GDM1 (cell line): ENCODE results near the gene MCM8.

ENCODE experiments used
- DNase-seq: peaks from one replicate; lab custom pipeline; 2025; lab: John Stamatoyannopoulos, UW

The MCM8 gene

GRCh38 chr20:5950271-5951031 is at the start of gene MCM8, which contains the start of gene TRMT6:
TSS of gene MCM8 (plus strand) at chr20:5950652. CDS start at chr20:5952016, 1,364 bp downstream.
TSS of gene TRMT6 (minus strand) at chr20:5950533. CDS start at chr20:5950405, 128 bp downstream.
- peak; percentile 97 for DNase-seq

- DNase-seq: no peak
These were observed 49.5 kb upstream of the MCM8 start for GRCh38 chr20:5900908-5901307.

GRCh38 chr20:5908981-5909380 is 41.5 kb upstream of the MCM8 start:
- no peak for DNase-seq

- DNase-seq: no peak
These were observed 40.3 kb upstream of the MCM8 start for GRCh38 chr20:5910186-5910585.

GRCh38 chr20:5913166-5913565 is 37.3 kb upstream of the MCM8 start:
- no peak for DNase-seq

- DNase-seq: no peak
These were observed 35.6 kb upstream of the MCM8 start for GRCh38 chr20:5914859-5915258.

GRCh38 chr20:5918856-5919625 is 31.4 kb upstream of the MCM8 start:
- no peak for DNase-seq

GRCh38 chr20:5919626-5920544 is 30.6 kb upstream of the MCM8 start:
- DNase-seq: no peak

- DNase-seq: no peak
These were observed 29.9 kb upstream of the MCM8 start for GRCh38 chr20:5920581-5920980.

GRCh38 chr20:5923493-5923892 is 27.0 kb upstream of the MCM8 start:
- peak; percentile 6 for DNase-seq

- no peak for DNase-seq
These were observed 24.9 kb upstream of the MCM8 start for GRCh38 chr20:5925551-5925950.

- DNase-seq: no peak
These were observed 22.5 kb upstream of the MCM8 start for GRCh38 chr20:5927749-5928462.

GRCh38 chr20:5928836-5929715 is 21.4 kb upstream of the MCM8 start:
- no peak for DNase-seq

GRCh38 chr20:5931411-5931810 is 19.0 kb upstream of the MCM8 start:
- DNase-seq: no peak

GRCh38 chr20:5932796-5933195 is 17.7 kb upstream of the MCM8 start:
- DNase-seq: no peak

GRCh38 chr20:5933802-5934436 is 16.5 kb upstream of the MCM8 start:
- peak; percentile 37 for DNase-seq

GRCh38 chr20:5935384-5935783 is 15.1 kb upstream of the MCM8 start:
- no peak for DNase-seq

GRCh38 chr20:5936238-5936637 is 14.2 kb upstream of the MCM8 start:
- DNase-seq: no peak

- no peak for DNase-seq
These were observed 11.9 kb upstream of the MCM8 start for GRCh38 chr20:5938456-5939029.

- DNase-seq: no peak
These were observed 4.5 kb upstream of the MCM8 start for GRCh38 chr20:5945963-5946362.
